GM18951 (cell line): Measurements from ENCODE around the gene RALGAPA2.

Experiments
- POLR2A ChIP-seq: IDR thresholded peaks from 4 replicates; pipeline ENCODE4 v1.6.1; 2011; ENCODE audit warnings: mild to moderate bottlenecking; ENCODE audit not compliant: insufficient read length, insufficient read depth; ENCODE audit errors: extremely low read depth
- in situ Hi-C: fragments of 300-500 bp; cut with MboI; formaldehyde crosslinking; loops from one replicate; pipeline ENCODE4 v1.12.0; 2022; ENCODE audit warnings: low sequenced_read_pairs, mixed read lengths, inconsistent platforms; ENCODE audit not compliant: unreplicated experiment

RALGAPA2 gene

DNA sequence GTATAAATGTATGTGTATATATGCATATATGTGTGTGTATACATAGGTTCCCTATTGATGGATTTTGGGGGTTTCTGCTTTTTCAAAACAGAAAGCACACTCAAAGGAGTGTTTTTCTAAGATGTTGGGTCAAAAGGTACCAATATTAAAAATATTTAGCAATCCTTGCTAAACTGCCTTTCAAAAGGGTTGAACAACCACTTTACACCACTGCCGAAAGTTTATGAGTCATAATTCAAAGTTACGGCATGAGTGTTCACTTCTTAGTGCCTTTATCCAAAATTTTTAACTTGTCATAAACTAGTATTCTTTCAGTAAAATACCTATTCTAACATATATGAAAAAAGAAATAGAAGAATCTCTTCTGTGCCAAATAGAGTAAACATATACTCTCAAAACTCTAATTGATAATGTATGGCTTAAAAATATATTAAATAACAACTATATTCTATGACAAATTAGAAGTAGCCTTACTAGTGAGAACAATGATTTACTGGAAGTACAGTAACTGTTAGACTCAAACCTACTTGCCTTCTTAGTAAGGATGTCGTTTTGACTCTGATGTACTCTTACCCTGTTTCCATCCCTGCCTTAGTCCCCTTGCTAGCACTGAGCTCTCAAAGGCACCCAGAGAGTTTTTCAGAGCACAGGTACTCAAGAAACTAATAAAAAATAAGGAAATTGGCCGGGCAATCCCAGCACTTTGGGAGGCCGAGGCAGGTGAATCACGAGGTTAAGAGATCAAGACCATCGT is 208.5 kb downstream of the RALGAPA2 start:
- TF ChIP-seq POLR2A, result no peak
- in situ Hi-C loops, result no loop called here

DNA sequence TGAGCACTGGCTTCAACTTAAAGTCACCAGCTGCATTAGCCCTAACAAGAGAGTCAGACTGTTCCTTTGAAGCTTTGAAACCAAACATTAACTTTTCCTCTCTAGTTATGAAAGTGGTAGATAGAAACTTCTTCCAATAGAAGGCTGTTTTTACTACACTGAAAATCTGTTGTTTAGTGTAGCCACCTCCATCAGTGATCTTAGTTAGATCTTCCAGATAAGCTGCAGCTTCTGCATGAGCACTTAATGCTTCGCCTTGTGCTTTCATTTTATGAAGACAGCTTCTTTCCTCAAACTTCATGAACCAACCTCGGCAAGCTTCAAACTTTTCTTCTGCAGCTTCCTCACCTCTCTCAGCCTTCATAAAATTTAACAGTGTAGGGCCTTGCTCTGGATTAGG is 211.3 kb downstream of the RALGAPA2 start:
- in situ Hi-C loops, result no loop called here
- TF ChIP-seq POLR2A, result no peak

GRCh38 chr20:20500312-20500711 is 212.1 kb downstream of the RALGAPA2 start:
- in situ Hi-C loops, result no loop called here

GRCh38 chr20:20499439-20499838 is 213.0 kb downstream of the RALGAPA2 start:
- in situ Hi-C loops, result no loop called here
- no peak for TF ChIP-seq POLR2A

More at GRCh38 chr20:20500312-20500711, 212.1 kb downstream of the RALGAPA2 start:
- no peak for TF ChIP-seq POLR2A

GRCh38 chr20:20498076-20498861 is 214.2 kb downstream of the RALGAPA2 start:
- in situ Hi-C loops, result no loop called here
- no peak for TF ChIP-seq POLR2A

DNA sequence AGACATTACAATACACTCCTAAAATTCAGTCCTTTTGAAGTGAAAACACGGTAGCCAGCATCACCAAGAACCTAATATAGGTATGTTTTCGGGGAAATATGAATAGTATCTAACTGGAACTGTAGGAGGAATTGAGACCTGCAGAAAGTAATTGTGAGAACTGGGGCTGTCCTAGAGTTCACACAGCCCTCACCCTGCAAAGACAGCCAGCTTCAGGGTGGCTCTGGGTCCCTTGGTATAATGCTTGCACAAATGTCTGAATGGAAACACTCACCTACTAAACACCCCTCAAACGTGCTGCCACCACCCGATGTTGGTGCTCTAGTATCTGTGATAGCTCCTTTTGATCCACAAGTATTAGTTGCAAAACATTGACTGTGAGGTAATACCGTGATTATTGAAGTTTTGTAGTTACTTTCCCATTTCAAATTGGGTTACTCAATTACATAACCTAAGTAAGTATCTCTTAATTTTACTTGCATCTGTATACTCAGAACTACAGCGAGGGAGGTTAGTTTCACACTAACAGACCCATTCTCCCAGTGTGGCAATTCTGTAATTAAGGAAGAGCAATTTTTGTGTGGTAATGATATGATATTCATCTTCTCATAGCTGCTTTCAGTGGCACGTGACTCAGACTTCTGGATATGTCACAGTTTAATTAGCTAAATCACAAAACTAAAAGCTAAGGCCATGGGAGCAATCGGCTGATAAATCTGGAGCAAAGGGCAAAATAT is 215.0 kb downstream of the RALGAPA2 start:
- no peak for TF ChIP-seq POLR2A
- in situ Hi-C loops, result no loop called here

GRCh38 chr20:20495729-20496503 is 216.5 kb downstream of the RALGAPA2 start:
- in situ Hi-C loops, result no loop called here
- TF ChIP-seq POLR2A, result no peak

GRCh38 chr20:20493701-20494100 is 218.7 kb downstream of the RALGAPA2 start:
- TF ChIP-seq POLR2A, result no peak
- in situ Hi-C loops, result no loop called here

DNA sequence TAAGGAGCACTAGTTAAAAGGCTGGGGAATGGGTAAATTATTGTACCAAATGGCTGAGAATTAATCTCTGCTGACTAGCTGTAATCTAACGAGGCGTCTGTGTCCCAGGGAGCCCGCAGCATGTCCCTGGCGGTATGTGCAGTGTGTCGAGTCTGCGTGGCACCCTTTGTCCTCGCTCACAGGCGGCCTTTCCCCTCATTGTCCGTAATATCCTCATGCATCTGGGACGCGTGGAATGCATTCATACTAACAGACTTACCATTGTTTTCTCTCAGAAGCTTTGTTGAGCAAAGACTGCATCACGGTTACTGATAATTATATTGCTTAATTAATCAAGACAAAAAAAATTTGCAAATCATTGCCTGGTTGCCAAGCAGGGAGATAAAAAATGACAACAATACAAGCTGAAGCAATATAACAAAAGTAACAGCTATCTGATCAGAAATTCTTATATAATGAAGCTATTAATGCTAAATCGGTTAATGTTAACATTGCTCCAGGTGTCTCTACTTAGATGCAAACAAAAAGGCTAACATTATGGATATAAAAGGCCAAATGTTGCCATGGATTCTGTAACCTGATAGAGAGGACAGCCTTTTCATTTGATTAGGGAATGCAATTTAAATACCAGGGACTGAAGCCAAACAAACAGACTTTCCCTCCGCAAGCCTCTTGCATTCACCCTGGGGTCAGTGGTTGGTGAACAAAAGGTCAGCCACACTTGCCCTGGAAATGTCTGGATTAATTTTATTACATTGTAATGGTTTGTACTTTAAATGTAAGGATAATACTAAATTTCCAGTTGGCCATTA is 219.7 kb downstream of the RALGAPA2 start:
- in situ Hi-C loops, result no loop called here
- TF ChIP-seq POLR2A, result no peak

DNA sequence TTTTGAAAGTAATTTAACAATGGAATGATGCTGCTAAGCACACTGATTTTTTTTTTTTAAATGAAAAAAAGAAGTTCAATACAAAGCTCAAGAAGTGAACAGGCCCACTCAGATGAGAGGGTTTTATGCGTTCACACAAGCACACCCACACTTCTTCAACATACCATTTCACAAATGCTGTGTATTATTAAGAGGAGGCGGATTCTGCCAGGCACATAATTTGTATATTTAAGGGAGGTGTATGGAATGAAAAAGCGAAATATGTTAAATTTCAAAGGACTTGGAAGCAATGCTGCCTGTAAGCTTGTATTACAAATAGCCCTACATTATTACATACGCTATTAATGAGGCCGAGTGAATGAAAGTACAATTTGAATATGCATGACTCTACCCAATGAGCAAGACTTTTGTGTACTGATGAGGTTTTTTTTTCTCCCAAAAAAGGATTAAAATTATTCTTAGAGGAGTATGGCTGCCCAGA is 220.6 kb downstream of the RALGAPA2 start:
- TF ChIP-seq POLR2A, result no peak
- in situ Hi-C loops, result no loop called here

GRCh38 chr20:20491110-20491783 is 221.2 kb downstream of the RALGAPA2 start:
- in situ Hi-C loops, result no loop called here
- no peak for TF ChIP-seq POLR2A
